Stimulated activated CD4-positive, alpha-beta T cell treated with anti-CD3 and anti-CD28 coated beads, Interleukin-12 subunit alpha, Interleukin-12 subunit beta, amount 100 ng/mL, for 4 hours (primary cell): ENCODE results near the gene PPP4R3B.
"Not testable (repeated sequence)": the region's sequence is repeated elsewhere in the genome, so short reads cannot be mapped to it uniquely, and the experiment has no call there.

Experiments
- DNase-seq: peaks from one replicate; pipeline ENCODE4 v3.0.0-alpha.2; 2020

Gene PPP4R3B

DNA sequence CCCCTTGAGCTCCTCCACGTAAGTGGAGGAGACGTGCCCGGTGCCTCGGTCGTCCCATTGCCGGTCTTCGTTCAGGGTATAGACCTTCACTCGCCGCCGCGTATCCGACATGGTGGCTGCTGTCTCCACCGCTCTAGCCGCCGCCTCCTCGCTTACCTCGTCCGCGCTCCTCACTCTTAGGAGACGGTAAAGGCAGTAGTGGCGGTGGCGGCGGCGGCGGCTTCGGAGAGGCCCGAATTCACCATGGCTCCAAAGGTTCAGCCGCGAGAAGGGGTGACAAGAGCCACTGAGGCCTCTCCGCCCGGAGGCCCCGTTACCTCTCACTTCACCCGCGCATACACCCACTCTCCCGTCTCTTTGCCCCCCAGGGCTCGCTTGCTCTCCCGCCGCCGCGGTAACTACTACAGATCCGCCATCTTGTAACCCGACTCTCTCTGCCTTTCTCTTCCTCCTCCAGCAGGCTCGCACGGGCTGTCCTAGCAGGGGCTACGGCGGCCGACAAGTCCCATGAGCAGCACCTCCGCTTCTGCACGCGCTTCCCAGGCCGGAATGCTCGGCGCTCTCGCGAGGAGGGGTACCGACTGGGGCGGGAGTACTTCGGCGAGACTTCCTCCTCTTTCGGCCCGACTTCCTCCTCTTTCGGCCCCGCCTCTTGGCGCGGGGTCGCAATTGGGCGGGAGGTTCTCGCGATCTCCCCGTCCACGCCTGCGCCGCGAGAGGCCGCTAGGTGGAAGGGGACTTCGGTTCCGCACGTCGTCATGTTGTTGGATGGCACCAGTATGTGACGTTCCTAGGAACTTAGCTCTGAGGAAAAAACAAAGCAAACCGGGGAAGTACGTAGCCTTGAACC, at the start of gene PPP4R3B:
TSS of gene PPP4R3B (minus strand) at position 448 of the 850 bp plus-strand sequence. CDS start at position 111, 337 bp downstream.
- DNase-seq = peak; percentile 95

DNA sequence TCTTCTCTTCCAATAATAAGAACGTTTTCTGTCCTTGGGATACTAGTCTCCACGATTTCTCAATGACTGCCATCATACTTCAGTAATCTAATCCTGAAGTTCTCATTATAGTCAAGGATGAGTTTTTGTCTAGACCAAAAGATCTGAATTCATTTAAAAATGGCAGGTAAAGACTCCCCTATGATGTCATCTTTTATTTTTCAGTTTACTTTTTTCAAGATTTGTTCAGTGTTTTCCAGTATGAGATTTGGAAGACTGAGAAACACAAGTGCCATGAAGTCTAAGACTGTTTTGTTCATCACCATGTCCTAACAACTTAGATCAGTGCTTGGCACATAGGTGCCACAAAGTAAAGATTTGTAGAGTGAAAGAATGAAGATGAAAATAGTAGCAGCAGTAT, 35.8 kb upstream of the PPP4R3B start:
- DNase-seq = no peak

- DNase-seq = no peak
Measured at GRCh38 chr2:55649211-55649610, 31.8 kb upstream of the PPP4R3B start.

DNA sequence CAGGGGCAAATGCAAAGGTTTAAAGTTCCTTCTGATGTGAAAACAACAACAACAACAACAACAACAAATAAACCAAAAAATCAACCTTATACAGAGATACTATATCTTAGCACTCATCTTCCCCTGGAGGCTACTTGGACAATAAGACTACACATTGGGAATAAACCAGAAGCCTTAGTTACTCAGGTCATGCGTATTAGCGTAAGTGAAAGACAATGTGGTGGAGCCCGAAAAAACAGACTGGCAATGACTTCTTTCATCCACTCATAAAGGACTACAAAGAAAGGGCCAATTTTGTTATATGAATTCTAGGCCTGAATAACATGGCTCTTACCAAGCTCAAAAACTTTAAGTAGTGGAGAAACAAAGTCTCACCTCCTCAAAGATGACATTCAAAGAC, 19.4 kb upstream of the PPP4R3B start:
- no peak for DNase-seq

- DNase-seq = no peak
Measured at GRCh38 chr2:55628931-55629330, 11.5 kb upstream of the PPP4R3B start.

DNA sequence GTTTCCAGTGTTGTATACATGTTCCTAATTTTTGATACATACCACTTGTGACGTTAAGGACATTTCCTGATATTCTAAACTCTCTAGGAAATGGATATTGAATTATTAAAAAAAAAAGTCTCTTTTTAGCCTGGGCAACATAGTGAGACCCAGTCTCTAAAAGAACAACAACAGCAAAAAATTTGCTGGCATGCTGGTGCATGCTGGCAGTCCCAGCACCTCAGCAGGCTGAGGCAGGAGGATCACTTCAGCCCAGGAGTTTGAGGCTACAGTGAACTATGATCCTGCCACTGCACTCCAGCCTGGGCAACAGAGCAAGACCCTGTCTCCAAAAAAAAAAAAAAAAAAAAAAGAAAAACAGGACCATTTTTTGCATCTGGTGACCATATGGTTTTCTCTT, 10.5 kb upstream of the PPP4R3B start:
- no peak for DNase-seq

DNA sequence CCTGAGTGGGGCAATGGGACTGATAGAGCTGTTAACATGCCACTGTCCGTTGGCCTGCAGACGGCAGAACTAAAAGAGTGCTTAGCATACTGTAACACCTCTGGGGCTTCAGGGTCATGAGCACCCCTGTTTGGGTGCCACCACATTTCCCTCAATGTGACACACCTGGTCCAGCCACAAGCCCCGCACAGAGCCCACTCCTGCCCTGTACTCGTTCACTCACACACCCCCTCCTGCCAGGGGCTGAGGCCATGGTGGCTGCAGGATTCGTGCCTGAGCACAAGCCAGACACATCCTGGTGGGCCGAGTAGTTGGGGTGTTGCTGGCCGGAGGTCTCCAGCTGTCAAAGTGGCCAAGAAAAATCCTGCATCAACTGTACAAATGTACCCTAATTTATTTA, 4.4 kb upstream of the PPP4R3B start:
- DNase-seq = no peak

DNA sequence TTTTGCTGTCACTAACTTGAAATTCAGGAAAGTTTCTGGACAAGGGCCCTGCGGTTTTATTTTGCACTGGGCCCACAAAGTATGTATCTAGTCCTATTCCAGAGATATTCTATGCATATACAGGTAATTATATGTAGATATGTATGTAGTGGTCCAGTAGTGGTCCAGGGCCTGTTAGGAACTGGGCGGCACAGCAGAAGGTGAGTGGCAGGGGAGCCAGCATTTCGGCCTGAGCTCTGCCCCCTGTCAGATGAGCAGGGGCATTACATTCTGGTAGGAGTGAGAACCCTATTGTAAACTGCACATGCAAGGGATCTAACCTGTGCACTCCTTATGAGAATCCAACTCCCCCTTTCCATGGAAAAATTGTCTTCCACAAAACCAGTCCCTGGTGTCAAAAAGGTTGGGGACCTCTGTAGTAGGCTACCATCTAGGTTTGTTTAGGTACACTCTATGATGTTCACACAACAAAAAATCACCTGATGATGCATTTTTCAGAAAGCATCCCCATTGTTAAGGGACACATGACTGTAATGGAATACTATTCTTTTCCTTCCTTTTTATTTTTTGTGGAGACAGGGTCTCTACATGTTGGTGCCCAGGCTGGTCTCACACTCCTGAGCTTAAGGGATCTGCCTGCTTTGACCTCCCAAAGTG, 2.8 kb upstream of the PPP4R3B start:
- no peak for DNase-seq

- DNase-seq = peak; percentile 37
Measured at GRCh38 chr2:55618275-55619055, 1.0 kb upstream of the PPP4R3B start.

DNA sequence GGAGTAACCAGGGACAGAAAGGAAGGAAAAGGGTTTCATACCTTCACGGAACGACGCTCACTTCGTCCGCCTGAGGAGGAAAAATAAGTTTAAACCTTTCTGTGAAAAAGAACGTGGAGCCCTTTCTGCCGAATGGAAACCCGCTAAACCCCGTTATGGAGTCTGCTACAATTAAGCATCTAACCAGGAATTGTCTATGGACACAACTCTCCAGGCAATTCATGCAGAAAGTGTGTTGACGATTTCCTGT, 528 bp upstream of the PPP4R3B start:
- no peak for DNase-seq

DNA sequence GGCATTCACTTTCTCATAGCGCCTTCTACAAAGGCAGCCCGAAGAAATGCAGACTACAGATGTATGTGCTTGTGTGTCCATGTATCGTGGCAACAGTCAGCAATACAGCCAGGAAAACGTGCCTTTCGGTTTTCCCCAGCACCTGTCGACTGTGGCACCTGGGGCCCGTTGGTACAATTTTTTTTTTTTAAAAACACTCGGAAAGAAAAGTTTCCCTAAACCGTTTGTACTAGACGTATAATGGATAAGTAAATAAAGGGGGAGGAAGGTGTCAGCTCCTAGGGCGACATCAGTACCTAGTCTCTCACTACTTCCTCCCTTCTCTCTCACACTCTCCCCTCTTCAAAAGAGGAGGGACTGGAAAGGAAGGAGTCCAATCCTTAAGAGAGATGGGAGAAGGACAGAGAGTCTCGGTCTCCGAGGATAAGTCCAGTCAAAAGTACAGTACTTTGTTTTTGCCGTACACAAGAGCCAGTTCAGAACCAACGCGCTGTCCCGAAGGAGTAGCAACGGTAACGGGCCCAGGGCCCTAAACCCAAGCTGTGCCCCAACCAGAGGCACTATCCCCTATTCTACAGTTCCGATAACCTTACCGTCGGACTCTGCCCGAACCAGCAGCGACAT, 759 bp downstream of the PPP4R3B start:
- DNase-seq = no peak

DNA sequence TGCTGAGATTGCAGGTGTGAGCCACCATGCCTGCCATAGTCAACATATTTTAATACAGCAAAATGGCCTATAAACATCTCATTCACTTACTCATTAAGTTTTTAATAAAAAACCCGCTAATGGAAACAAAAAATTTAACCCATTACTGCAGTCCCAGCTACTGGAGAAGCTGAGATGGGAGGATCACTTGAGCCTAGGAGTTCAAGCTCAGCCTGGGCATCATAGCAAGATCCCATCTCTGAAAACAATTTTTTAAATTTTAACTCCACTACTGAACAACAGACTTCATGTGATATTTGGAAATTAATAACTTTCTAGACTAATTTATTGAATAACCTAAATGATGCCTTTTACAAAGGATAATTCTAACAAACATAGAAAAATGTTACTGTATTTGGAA, 5.4 kb downstream of the PPP4R3B start:
- DNase-seq = no peak

DNA sequence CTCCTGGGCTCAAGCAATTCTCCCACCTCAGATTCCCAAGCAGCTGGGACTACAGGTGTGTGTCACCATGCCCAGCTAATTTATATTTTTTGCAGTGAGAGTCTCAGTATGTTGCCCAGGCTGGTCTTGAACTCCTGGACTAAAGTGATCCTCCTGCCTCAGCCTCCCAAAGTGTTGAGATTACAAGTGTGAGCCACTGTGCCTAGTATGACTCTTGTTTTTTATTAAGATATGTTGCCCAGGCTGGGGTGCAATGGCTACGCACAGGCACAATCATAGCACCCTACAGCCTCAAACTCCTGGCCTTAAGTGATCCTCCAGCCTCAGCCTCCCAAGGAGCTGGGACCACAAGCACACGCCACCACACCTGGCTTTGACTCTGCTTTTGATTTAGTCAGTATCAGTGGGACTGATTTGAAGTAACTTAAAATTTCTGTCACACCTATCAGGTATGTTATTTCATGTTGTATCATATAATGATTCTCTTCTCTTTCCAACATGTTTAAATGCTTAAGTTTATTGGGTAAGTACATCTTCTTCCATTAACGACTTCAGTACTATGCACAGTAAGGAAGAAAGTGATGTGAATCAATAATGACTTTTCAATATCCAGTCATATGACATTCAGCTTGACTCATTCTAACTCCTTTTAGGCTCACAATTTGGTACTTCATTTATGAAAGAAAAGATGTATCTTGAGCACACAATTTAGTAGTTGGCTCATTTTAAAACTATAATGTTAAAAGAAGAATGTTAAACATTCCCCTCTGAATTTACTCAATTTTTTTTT, 6.3 kb downstream of the PPP4R3B start:
- no peak for DNase-seq

DNA sequence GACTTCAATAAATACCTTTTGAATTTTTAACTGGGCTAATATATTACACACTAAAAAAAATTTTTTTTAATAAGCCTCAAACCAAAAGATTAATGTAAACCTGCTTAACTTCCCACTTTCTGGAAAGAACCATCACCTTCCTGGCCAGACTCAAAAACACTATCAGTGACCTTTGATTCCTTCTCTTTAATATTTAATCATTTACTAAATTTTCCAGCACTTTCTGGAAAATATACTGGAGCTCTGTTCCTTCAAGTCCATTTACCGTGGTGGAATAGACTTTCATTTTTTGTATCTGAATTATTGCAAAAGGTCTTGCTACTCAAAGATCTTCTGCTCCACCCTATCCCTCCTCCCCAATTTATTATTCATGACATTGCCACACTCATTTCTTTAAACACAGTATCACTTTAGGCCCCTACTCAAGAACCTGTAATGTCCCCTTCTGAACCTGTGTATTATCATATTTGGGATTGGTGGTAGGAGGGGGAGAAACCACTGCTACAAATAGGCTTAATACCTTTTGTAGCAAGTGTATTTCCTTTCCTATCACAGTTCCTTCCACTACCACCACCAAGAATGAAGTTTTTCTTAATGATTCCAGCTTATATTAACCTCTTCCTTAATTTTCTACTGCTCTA, 7.4 kb downstream of the PPP4R3B start:
- DNase-seq = no peak

- DNase-seq = no peak
Measured at GRCh38 chr2:55609193-55609794, 8.1 kb downstream of the PPP4R3B start.

- no peak for DNase-seq
Measured at GRCh38 chr2:55607717-55608116, 9.7 kb downstream of the PPP4R3B start.

DNA sequence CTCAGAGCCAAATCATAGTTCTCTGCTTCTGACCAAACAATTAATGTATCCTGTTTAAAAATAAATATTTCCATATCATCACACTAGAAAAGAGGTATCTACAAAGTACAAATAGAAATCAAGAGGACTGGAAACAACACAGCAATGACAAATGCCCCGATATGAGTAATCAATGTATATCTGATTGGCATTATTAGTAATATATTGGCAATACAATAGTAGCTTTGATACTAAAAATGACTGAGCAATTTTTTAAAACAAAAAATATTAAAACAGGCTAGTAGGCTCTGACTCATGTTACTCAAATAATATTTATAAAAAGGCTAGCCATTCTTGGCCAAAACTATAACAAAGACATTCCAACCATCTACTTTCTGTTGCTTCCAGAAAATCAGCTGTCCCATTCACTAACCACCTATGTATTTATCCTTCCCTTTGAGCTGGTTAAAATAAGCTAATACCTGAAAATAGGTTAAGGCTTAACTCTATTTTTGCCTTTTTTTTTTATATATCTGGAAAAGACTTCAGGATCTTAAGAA, 13.3 kb downstream of the PPP4R3B start:
- no peak for DNase-seq

- DNase-seq = no peak
Measured at GRCh38 chr2:55601849-55602248, 15.6 kb downstream of the PPP4R3B start.

DNA sequence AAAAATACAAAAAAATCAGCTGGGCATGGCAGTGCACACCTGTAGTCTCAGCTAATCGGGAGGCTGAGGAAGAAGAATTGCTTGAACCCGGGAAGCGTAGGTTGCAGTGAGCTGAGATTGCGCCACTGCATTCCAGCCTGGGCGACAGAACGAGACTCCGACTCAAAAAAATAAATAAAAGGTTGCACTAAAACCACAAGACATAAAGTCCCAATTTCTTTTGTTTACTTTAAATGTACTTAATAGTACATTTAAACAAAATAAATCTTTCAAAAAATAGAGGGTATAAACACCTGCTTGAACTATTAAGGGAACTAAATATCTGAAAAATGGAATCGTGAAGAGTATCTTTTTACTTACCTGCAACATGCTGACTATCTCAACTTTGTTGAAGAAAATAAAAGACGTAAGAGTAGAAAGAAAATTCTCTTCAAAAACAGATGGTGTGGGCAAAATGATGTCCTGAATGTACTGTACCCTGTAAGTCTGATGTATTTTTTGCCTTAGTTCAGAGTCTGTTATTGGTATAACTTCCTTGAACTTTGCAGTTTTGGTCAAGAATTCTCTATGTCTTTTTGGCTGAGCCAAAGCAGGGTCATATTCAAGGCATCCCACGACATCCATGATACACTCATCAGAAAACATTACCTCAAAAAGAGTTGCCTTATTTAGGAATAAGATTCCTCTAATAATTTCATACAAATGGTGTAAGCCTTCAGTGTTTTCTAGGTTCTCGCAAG, 19.2 kb downstream of the PPP4R3B start:
- DNase-seq = no peak

DNA sequence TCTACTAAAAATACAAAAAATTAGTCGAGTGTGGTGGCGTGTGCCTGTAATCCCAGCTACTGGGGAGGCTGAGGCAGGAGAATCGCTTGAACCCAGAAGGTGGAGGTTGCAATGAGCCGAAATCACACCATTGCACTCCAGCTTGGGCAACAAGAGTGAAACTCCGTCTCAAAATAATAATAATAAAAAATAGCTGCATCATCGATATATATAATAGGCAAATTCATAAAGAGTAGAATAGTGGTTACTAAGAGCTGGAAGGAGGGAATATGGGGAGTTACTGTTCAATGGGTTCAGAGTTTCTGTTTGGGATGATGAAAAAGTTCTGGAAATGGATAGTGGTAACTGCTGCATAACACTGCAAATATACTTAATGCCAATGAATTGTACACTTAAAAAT, 20.6 kb downstream of the PPP4R3B start:
- not testable (repeated sequence) for DNase-seq

- DNase-seq = no peak
Measured at GRCh38 chr2:55595536-55595935, 21.9 kb downstream of the PPP4R3B start.
